Mesodermal cell (in vitro differentiated cells): ENCODE data around the gene NFAT5.
"Not testable (repeated sequence)": the region's sequence is repeated elsewhere in the genome, so short reads cannot be mapped to it uniquely, and the experiment has no call there.

Source experiments
- H3K27ac ChIP-seq: 2 replicates; pipeline ENCODE4 v1.7.0; 2013; ENCODE audit warnings: mild to moderate bottlenecking, low read depth, low read length, moderate library complexity; ENCODE audit not compliant: severe bottlenecking
- H3K36me3 ChIP-seq: 2 replicates; pipeline ENCODE4 v1.7.1; 2013; ENCODE audit warnings: mild to moderate bottlenecking, low read length, moderate library complexity; ENCODE audit not compliant: control insufficient read depth, insufficient read depth
- H3K4me1 ChIP-seq: one replicate; pipeline ENCODE4 v1.7.1; 2013; ENCODE audit warnings: mild to moderate bottlenecking, low read length; ENCODE audit not compliant: insufficient read depth, control insufficient read depth, poor library complexity, severe bottlenecking
- H3K4me3 ChIP-seq: 2 replicates; pipeline ENCODE4 v1.7.0; 2013; ENCODE audit warnings: low read length, control low read depth, mild to moderate bottlenecking; ENCODE audit not compliant: insufficient read depth, poor library complexity, severe bottlenecking; ENCODE audit errors: extremely low read depth
- H3K9me3 ChIP-seq: 2 replicates; pipeline ENCODE4 v1.7.1; 2013; ENCODE audit warnings: mild to moderate bottlenecking, low read length, moderate library complexity; ENCODE audit not compliant: control insufficient read depth
- WGBS, 2 experiments: methylation state at CpG; one replicate each; pipeline ENCODE4 v1.1.5; 2013; ENCODE audit warnings: missing lambda C conversion rate in 2 of 2; ENCODE audit not compliant: insufficient coverage in 2 of 2; 5-methylcytosine and 5-hydroxymethylcytosine counted together

The NFAT5 gene

GRCh38 chr16:69720822-69721430 is 155.2 kb downstream of the NFAT5 start:
- Histone ChIP-seq H3K27ac (no peak overlapping the region), H3K4me1 (no peaks in the 10 kb centered on the region), H3K9me3 (no peaks in the 10 kb centered on the region), H3K4me3 (no peak overlapping the region), H3K36me3 (peaks cover 46% of the 10 kb centered on the region)
- WGBS, 2 experiments, result 96% methylated on average over 7 to 9 of the region's 10 CpGs

- no peak overlapping the region for H3K27ac ChIP-seq
- WGBS, 2 experiments, result 91 to 93% methylated on average over 4 to 5 of the region's 6 CpGs
- H3K9me3 ChIP-seq, result no peaks in the 10 kb centered on the region
These were observed 155.7 kb downstream of the NFAT5 start for GRCh38 chr16:69721441-69721957.

GRCh38 chr16:69724414-69724873 is 158.7 kb downstream of the NFAT5 start:
- peak overlapping the region; percentile 8 for H3K27ac ChIP-seq

More at GRCh38 chr16:69721441-69721957, 155.7 kb downstream of the NFAT5 start:
- Histone ChIP-seq H3K36me3 (peaks cover 42% of the 10 kb centered on the region), H3K4me3 (no peak overlapping the region), H3K4me1 (no peaks in the 10 kb centered on the region)

DNA sequence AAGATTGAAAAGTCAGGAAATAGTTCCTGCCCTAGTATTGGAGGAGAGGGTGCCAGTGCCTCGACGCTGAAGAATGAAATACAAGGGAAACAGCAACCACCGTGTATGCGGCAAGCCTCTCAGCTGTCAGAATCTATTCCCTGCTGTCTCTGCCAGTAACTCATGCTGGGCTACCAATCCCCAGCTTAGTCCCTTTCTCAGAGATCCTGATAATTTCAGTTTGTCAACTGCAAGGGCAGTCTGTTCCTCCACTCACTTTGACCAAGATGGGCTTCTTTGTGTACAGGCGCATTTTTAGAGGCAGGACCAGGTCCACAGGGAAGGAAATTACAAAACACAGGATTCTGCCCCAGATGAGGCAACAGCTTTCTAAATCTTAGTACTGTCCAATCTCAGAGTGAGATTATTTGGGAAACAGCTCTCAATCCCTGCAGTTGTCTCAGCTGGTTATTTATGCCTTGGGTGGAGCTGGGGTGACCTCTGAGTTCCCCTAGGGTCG is 159.3 kb downstream of the NFAT5 start:
- WGBS, 2 experiments, result 61 to 63% methylated on average over 6 of the region's 6 CpGs
- Histone ChIP-seq H3K4me1 (peaks cover 8% of the 10 kb centered on the region), H3K36me3 (peaks cover 16% of the 10 kb centered on the region), H3K27ac (peak overlapping the region; percentile 8), H3K4me3 (peak overlapping the region; percentile 45), H3K9me3 (no peaks in the 10 kb centered on the region)

More at GRCh38 chr16:69724414-69724873, 158.7 kb downstream of the NFAT5 start:
- 95 to 100% methylated on average over 2 of the region's 2 CpGs for WGBS, 2 experiments
- Histone ChIP-seq H3K4me3 (no peak overlapping the region), H3K9me3 (no peaks in the 10 kb centered on the region), H3K4me1 (peaks cover 8% of the 10 kb centered on the region), H3K36me3 (peaks cover 21% of the 10 kb centered on the region)

DNA sequence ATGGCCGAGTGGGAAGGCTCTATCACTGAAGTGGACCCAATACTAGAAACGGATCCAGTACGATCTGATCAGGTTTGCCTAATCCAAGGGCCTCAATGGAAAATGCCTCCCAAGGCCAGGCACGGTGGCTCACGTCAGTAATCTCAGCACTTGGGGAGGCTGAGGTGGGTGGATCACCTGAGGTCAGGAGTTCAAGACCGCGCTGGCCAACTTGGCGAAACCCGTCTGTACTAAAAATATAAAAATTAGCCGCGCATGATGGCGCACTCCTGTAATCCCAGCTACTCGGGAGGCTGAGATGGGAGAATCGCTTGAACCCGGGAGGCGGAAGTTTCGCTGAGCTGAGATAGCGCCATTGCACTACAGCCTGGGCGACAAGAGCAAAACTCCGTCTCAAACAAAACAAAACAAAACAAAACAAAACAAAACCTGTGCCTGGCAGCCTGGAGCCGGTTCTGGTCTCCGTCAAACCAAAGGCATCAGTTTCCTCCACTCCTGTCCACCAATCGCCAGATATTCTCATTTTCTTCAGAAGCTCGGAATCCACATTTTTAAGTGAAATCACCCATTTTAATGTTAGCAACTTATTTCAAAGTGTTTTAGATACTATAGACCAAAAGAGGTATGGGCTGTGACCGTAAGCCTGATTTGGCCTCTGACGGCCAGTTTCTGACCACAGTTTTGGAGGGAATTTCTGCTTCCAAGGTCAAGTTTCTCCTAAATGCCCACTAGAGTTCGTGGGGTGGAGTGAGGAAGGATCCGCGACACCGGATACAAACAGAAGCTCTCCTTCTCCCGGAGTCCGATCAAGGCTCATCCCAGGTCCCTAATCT is 159.9 kb downstream of the NFAT5 start:
- peak overlapping the region; percentile 99 for H3K27ac ChIP-seq

DNA sequence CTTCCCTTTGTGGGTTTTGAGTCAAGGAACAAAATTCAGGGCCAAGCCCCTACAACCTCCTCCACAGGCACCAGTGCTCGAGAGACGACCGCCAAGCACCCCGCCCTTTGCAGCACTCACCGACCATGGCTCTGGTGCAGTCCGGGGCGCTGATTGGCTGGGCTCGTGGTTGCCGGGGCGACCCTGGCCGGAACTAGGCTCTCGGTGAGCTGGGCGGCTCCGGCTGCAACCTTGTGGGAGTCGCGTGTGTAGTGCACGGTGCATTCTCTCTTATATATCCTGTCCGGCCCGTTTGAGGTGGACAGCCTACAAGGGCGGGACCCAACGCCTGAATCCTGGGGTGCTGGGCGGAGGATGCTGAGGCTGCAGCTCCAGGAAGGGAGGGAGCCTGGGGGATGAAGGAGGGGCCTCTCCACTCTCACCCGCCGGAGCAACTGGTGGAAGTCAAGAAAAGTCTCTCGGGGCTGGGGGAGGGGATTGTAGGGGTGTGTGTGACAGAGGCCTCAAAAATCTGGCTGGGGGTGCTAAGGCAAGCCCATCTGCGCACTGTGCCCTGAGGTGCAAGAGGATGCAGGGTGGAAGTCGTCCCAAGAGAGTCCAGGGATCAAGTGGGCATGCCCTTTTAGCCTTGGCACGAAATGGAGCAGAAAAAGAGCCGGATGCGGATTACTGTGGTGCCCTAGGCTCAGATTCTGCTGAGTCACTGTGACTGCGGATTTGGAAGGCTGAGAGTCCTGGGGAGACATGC is 160.7 kb downstream of the NFAT5 start, which contains the start of gene NQO1:
TSS of gene NQO1 (minus strand) at position 248 of the 748 bp plus-strand sequence. CDS start at position 127, 121 bp downstream.
- no peaks in the 10 kb centered on the region for H3K9me3 ChIP-seq
- 1 to 3% methylated on average over 18 to 30 of the region's 31 CpGs for WGBS, 2 experiments
- peak within 1 kb of the TSS; percentile 45 for H3K4me3 ChIP-seq
- H3K4me1 ChIP-seq, result peaks cover 8% of the 10 kb centered on the region
- H3K27ac ChIP-seq, result peak within 1 kb of the TSS; percentile 99
- H3K36me3 ChIP-seq, result peaks cover 8% of the 10 kb centered on the region

More for the DNA sequence above, 159.9 kb downstream of the NFAT5 start:
- peaks cover 16% of the 10 kb centered on the region for H3K36me3 ChIP-seq
- H3K4me3 ChIP-seq, result peak overlapping the region; percentile 45
- H3K4me1 ChIP-seq, result peaks cover 8% of the 10 kb centered on the region
- no peaks in the 10 kb centered on the region for H3K9me3 ChIP-seq
- 65 to 78% methylated on average over 26 to 28 of the region's 32 CpGs for WGBS, 2 experiments

- 80 to 86% methylated on average over 1 to 3 of the region's 5 CpGs for WGBS, 2 experiments
- Histone ChIP-seq H3K4me1 (peaks cover 8% of the 10 kb centered on the region), H3K4me3 (no peak overlapping the region), H3K36me3 (peaks cover 7% of the 10 kb centered on the region), H3K9me3 (no peaks in the 10 kb centered on the region), H3K27ac (peak overlapping the region; percentile 99)
These were observed 162.1 kb downstream of the NFAT5 start for GRCh38 chr16:69727916-69728270.

DNA sequence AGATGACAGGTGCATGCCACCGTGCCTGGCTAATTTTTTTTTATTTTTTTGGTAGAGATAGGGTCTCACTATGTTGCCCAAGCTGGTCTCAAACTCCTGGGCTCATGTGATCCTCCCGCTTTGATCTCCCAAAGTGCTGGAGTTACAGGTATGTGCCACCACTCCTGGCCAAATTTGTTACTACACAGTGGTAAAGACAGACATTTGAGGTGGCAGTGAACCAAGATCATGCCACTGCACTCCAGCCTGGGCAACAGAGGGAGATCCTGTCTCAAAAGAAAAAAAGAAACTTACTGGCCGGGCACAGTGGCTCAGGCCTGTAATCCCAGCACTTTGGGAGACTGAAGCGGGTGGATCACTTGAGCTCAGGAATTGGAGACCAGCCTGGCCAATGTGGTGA is 163.3 kb downstream of the NFAT5 start:
- H3K36me3 ChIP-seq, H3K27ac ChIP-seq, H3K4me1 ChIP-seq, H3K4me3 ChIP-seq, H3K9me3 ChIP-seq: not testable (repeated sequence)
- WGBS, 2 experiments, result 91 to 97% methylated on average over 3 of the region's 4 CpGs

DNA sequence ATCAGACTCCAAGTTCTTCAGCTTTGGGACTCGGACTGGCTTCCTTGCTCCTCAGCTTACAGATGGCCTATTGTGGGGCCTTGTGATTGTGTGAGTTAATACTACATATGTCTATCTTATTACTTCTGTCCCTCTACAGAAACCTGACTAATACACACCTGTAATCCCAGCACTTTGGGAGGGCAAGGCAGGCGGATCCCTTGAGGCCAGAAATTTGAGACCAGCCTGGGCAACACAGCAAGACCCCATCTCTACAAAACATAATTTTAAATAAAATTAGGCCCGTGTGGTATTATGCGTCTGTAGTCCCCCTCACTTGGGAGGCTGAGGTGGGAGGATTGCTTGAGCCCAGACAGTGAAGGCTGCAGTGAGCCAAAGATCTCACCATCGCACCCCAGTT is 165.5 kb downstream of the NFAT5 start:
- H3K36me3 ChIP-seq, H3K4me1 ChIP-seq, H3K4me3 ChIP-seq, H3K27ac ChIP-seq, H3K9me3 ChIP-seq: not testable (repeated sequence)
- WGBS, 2 experiments, result 96 to 100% methylated on average over 3 of the region's 5 CpGs

DNA sequence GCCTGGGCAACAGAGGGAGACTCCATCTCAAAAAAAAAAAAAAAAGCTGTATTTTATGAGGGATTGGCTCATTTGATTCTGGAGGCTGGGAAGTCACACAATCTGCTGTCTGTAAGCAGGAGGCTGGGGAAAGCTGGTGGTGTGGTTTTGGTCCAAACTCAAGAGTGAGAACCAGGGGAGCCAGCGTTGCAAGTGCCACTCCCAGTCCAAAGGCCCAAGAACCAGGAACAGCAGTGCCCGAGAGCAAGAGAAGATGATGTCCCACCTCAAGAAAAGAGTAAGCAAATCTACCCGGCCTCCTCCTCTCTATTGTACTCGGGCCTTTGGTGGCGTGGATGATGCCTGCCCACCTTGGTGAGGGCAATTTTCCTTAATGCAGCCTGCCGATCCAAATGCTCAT is 166.3 kb downstream of the NFAT5 start:
- no peak overlapping the region for H3K27ac ChIP-seq
- peaks cover 4% of the 10 kb centered on the region for H3K4me1 ChIP-seq
- no peaks in the 10 kb centered on the region for H3K9me3 ChIP-seq
- no peaks in the 10 kb centered on the region for H3K36me3 ChIP-seq
- 93 to 96% methylated on average over 5 to 6 of the region's 6 CpGs for WGBS, 2 experiments
- no peak overlapping the region for H3K4me3 ChIP-seq
